ENCODE measurements around the gene SPAG17. TPM values are rescaled to one million over a fixed set of nuclear protein-coding genes. Genes with fewer than 3 reads are reported as not detected.

SPAG17 gene
- total RNA-seq, 1 experiment from 2014 or later, result 0.33 TPM

- Mint-ChIP-seq H3K27me3 (ENCODE audit: unreplicated experiment) (peaks cover 21% of the 10 kb centered on the region), H3K36me3 (ENCODE audit: insufficient read depth, unreplicated experiment) (no peaks in the 10 kb centered on the region), H3K4me1 (ENCODE audit: low read depth, unreplicated experiment) (no peaks in the 10 kb centered on the region), H3K9me3 (ENCODE audit: low read depth, unreplicated experiment) (peaks cover 3% of the 10 kb centered on the region), H3K4me3 (ENCODE audit: low read depth, unreplicated experiment) (no peak overlapping the region), H3K27ac (ENCODE audit: unreplicated experiment) (no peak overlapping the region)
- DNase-seq, result no peak
- no TSS peak for BruUV-seq (replicated peaks)
- CTCF ChIA-PET, result no interaction called here
- intact Hi-C loops (cut with micrococcal nuclease; ENCODE audit: unreplicated experiment), result no loop called here
- no peak for TF ChIP-seq CTCF (IDR thresholded peaks at IDR 0.05; ENCODE audit: unreplicated experiment)
Observed at GRCh38 chr1:118004312-118004711, 180.7 kb downstream of the SPAG17 start.

GRCh38 chr1:117985973-117986372 lies 199.1 kb downstream of the SPAG17 start:
- H3K4me3 Mint-ChIP-seq (ENCODE audit: low read depth, unreplicated experiment), result no peak overlapping the region
- H3K36me3 Mint-ChIP-seq (ENCODE audit: insufficient read depth, unreplicated experiment), result no peaks in the 10 kb centered on the region
- TF ChIP-seq CTCF (IDR thresholded peaks at IDR 0.05; ENCODE audit: unreplicated experiment), result no peak
- H3K27me3 Mint-ChIP-seq (ENCODE audit: unreplicated experiment), result no peaks in the 10 kb centered on the region
- intact Hi-C loops (cut with micrococcal nuclease; ENCODE audit: unreplicated experiment), result no loop called here
- no peak for DNase-seq
- no peaks in the 10 kb centered on the region for H3K4me1 Mint-ChIP-seq (ENCODE audit: low read depth, unreplicated experiment)
- H3K27ac Mint-ChIP-seq (ENCODE audit: unreplicated experiment), result no peak overlapping the region
- H3K9me3 Mint-ChIP-seq (ENCODE audit: low read depth, unreplicated experiment), result no peaks in the 10 kb centered on the region
- BruUV-seq (replicated peaks), result no TSS peak
- CTCF ChIA-PET, result no interaction called here

GRCh38 chr1:117985239-117985638 lies 199.8 kb downstream of the SPAG17 start:
- no peaks in the 10 kb centered on the region for H3K36me3 Mint-ChIP-seq (ENCODE audit: insufficient read depth, unreplicated experiment)
- H3K4me3 Mint-ChIP-seq (ENCODE audit: low read depth, unreplicated experiment), result no peak overlapping the region
- DNase-seq, result no peak
- no peak for TF ChIP-seq CTCF (IDR thresholded peaks at IDR 0.05; ENCODE audit: unreplicated experiment)
- CTCF ChIA-PET, result no interaction called here
- no peaks in the 10 kb centered on the region for H3K9me3 Mint-ChIP-seq (ENCODE audit: low read depth, unreplicated experiment)
- no peaks in the 10 kb centered on the region for H3K4me1 Mint-ChIP-seq (ENCODE audit: low read depth, unreplicated experiment)
- no peak overlapping the region for H3K27ac Mint-ChIP-seq (ENCODE audit: unreplicated experiment)
- no TSS peak for BruUV-seq (replicated peaks)
- intact Hi-C loops (cut with micrococcal nuclease; ENCODE audit: unreplicated experiment), result no loop called here
- H3K27me3 Mint-ChIP-seq (ENCODE audit: unreplicated experiment), result no peaks in the 10 kb centered on the region

- Mint-ChIP-seq H3K9me3 (ENCODE audit: low read depth, unreplicated experiment) (no peaks in the 10 kb centered on the region), H3K4me3 (ENCODE audit: low read depth, unreplicated experiment) (no peak overlapping the region), H3K4me1 (ENCODE audit: low read depth, unreplicated experiment) (no peaks in the 10 kb centered on the region), H3K36me3 (ENCODE audit: insufficient read depth, unreplicated experiment) (no peaks in the 10 kb centered on the region), H3K27me3 (ENCODE audit: unreplicated experiment) (no peaks in the 10 kb centered on the region), H3K27ac (ENCODE audit: unreplicated experiment) (no peak overlapping the region)
- DNase-seq, result no peak
- no TSS peak for BruUV-seq (replicated peaks)
- intact Hi-C loops (cut with micrococcal nuclease; ENCODE audit: unreplicated experiment), result no loop called here
- no peak for TF ChIP-seq CTCF (IDR thresholded peaks at IDR 0.05; ENCODE audit: unreplicated experiment)
- CTCF ChIA-PET, result interaction anchor here (0.7 kb wide), 1 partner anchor 1783 kb away, joined by 3 read pairs; no protein-coding TSS in a partner anchor
Observed at GRCh38 chr1:117981455-117982192, 203.4 kb downstream of the SPAG17 start.
